HG03095 (cell line): Measurements from ENCODE around the gene RFFL.
"Not testable (repeated sequence)": the region's sequence is repeated elsewhere in the genome, so short reads cannot be mapped to it uniquely, and the experiment has no call there.

ENCODE experiments used
- ATAC-seq: cut with Tn5 transposase; IDR thresholded peaks from one replicate; pipeline ENCODE4 v1.9.1; 2021; ENCODE audit warnings: moderate library complexity; ENCODE audit not compliant: unreplicated experiment

RFFL gene

DNA sequence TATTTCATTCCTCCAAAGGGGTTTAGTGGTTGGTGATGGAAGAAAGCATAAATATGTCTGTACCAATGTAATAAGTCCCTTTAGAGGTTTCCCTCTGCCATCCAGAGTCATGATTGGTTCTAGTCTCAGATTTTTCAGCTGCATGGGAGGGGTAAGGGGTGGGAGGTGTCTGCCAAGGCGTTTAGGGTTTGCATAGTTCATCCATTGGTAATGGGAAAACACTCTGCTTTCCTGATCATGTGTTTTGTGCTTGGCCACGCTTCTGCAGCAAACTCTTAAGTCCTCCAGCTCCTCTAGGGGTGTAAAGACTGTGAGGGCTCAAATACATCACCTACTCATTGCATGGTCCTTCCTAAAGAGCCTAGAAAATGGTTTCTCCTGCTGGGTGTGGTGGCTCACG is 53.4 kb downstream of the RFFL start:
- ATAC-seq = no peak

DNA sequence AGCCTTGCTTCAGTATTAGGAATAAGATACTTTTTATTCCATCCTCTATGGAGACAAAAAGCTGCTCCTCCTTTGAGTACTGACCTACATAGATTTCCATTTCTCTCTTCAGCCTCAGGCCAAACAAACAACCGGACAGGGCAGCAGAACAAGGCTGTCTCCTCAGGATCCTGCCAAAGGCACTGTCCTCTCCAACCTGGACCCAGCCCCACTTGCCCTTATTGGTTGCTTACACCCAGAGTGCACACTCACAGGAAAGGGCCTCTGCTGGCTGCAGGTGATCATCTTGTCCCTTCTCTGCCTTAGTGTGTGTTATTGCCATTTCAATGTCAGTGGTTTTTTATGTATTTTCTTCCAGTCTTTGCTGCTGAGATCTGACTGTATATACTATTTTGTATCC is 56.5 kb downstream of the RFFL start:
- no peak for ATAC-seq

DNA sequence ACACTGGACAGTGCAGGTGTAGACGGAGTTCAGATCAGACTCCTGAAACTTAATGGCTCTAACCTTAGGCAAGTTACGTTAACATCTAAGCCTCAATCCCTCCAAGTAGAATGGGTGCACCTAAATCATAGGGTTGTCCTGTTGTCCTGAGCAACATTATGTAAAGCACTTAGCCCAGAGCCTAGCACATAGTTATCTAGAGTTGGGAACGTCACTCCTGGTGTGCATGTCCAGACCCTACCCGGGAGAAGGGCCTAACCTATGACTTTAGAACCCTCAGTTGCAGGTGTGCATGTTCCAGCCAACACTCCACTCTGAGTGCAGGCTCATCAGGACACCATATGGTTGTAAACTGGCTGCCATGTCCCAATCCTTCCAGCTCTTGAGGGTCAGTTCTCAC is 57.2 kb downstream of the RFFL start:
- no peak for ATAC-seq

DNA sequence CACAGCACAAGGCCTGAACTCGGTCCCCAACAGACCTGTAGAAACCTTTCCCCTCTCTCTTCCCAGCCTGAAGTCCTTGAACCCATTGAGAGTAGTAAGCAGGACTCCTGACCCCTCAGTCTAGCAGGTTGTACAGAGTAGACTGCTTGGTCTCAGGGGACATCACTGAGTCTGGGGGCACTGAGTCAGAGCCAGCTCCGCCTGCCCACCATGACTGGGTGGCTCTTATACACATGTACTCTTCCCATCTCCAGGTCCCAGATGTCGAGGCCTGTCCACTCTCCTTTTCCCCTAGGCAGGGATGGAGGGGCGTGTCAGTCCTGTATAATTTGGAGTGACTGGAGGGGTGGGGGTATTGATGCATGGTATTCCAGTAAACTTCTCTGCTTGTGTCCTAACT is 59.7 kb downstream of the RFFL start:
- ATAC-seq = no peak

DNA sequence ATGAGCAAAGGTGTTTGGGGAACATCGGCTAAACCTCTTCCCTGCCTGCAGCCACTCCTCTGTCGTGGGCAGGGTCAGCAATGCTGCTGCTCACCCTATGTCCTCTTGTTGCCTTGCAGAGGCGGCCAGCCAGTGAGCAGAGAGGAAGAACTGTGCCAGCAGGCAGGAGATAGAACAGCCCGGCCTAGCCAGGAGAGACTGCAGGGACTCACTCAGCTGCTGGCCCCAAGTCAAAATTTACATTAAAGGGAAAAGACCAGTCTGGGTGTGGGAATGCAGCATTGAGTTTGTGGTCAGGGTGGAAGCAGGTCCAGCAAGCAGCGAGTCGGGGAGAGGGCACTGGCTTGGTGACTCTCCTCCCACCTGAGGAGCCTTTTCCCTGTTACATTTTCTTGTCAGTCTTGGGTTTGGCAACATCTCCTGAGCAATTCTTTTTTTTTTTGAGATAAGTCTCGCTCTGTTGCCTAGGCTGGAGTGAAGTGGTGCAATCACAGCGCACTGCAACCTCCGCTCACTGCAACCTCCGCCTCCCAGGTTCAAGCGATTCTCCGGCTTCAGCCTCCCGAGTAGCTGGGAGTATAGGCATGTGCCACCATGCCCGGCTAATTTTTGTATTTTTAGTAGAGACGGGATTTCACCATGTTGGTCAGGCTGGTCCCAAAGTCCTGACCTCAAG is 60.5 kb downstream of the RFFL start:
- ATAC-seq = no peak

DNA sequence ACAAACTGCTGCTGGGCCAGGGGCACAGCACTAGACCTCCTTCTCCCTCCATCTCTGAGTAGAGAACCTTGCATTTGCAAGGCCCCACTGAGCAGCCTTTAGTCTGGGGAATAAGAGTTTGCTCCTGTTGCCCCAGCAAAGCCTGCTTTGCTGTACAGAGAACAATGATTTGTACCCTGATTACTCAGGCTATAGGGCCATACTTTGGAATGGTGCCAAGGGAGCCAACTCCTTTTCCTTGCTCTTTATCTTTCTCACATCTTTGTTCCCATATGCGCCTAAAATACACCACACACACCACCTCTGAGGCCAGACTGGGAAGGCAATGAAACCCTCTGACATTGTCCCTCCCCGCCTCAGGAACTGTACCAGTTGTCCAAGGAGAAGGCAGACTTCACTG is 62.0 kb downstream of the RFFL start:
- ATAC-seq = no peak

DNA sequence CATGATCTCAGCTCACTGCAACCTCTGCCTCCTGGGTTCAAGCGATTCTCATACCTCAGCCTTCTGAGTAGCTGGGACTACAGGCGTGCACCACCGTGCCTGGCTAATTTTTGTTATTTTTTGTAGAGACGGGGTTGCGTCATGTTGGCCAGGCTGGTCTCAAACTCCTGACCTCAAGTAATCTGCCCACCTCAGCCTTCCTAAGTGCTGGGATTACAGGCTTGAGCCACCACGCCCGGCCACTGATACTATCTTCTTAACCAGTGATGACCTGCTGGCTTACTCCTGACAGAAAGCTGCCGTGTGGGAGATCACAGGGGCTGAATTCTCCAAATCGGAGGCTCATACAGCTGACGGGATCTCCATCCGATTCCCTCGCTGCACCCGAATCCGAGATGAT is 62.5 kb downstream of the RFFL start:
- ATAC-seq = not testable (repeated sequence)

DNA sequence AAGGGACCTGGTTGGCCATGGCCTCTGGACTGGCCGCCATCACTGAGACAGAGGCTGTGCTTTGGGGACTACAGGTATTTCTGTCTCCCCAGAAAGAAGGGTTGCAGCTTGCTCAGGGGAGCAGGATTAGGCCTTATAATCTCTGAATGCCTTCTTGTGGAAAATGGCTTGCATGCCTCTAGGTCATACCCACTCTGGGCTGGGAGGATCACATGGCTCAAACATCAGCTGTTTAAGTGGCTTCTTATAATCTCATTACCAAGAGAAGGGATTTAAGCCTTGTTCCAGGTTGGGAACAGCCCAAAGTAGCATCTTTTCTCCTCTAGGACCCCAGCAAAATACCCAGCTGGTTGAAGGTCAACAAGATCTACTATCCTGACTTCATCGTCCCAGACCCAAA is 64.1 kb downstream of the RFFL start:
- no peak for ATAC-seq

DNA sequence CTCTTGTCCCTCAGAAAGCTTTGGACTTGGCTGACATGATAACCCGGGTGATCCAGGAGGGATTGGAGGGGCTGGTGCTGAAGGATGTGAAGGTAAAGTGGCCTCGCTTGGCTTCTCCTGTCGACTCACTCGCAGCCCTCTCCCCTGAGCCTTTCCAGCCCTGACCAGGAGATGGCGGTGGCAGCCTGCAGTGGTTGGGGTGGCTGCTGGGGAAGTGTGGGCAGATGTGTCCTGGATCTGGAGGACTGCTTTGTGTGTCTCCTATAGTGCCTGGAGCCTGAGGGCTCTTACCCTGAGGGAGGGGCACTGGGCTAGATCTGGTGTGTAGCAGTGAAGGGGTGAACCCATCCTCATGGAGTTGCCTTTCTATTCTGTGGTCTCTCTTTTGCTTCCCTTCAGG is 65.3 kb downstream of the RFFL start:
- peak; percentile 78 for ATAC-seq

DNA sequence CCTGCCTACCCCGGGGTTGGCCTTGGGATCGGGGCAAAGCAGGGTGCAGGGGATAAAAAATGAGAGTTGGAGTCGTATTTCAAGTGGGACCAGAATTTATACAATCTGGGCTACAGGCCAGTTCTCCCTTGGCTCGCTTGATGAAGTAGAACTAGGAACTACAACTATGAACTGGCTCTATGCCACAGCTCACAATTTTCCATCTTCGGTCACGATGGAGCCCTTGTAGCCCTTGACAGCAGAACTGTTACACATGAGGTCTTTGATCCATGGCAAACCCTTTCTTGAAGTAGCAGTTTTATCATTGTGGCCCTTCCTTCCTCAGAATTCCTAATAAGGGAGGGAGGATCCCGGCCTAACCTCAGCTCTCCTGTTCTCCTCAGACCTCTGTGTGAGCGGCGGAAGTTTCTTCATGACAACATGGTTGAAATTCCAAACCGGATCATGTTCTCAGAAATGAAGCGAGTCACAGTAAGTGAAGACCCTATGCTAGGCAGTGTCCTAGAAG is 66.1 kb downstream of the RFFL start:
- ATAC-seq = no peak

DNA sequence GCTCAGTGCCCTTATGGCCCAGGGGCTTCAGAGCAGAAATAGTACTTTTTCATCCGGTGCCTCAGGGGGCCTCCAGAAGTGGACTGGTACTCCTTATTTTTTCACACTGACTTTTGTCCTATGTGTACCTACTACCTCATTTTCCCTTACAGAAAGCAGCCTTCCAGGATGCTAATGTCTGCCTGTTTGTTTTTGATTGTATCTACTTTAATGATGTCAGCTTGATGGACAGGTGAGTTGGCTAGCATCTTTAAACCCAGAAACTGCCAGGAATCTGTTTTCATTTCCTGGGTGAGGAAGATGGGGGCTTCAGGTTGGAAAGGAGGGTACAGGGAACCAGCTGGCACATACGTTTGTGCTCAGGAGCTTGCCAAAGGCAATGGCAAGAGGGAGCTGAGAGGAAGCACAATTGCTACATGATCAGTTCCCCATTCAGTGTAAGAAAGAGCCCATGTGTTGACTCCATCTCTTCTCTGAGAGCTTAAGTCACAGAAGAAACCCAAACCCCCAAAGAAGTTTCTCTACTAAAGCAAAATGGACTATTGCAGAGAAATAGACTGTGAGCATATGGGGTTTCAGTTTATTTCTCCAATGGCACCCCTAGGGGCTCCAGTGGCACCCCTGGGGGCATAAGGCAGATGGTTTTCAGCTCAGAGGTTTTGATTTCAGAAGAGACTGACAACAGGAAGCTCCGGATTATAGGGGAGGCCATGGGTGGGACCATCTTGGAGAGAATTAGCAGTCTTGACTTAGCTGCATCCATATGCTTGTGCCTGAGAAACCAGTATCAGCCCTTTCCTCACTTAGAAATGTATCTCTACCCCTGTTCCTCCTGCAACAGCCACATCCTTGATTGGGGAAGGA is 66.9 kb downstream of the RFFL start:
- no peak for ATAC-seq

DNA sequence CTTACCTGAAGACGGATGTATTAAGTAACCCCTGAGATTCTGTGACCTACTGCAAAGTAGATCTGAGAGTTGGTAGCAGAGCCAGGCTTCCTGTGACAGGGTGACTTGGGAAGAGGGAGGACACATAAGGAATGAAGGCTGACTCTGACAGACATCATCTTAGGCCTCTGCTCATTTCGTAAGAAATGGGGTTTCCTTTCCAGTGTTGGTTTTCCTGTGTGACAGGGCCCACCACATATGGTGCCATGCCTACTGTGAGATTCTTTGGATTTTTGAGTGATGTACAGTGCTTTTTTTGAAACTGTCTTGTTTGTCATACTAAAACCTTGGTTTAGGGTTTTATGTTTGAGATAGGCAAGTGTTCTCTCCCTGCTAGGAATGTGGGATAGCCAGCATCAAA is 70.5 kb downstream of the RFFL start:
- no peak for ATAC-seq

DNA sequence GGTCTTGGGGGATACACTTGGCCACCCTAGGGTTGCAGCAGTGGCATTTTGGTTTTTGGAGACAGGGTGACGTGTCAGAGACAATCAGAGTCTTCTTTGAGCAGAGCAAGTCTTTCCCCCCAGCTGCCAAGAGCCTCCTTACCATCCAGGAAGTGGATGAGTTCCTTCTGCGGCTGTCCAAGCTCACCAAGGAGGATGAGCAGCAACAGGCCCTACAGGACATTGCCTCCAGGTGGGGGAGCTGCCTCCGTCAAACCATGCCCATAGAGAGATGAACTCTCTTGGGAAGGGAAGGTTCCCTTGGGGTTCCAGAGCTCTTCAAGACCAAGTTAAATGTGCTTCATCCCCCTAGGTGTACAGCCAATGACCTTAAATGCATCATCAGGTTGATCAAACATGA is 71.9 kb downstream of the RFFL start:
- ATAC-seq = no peak

DNA sequence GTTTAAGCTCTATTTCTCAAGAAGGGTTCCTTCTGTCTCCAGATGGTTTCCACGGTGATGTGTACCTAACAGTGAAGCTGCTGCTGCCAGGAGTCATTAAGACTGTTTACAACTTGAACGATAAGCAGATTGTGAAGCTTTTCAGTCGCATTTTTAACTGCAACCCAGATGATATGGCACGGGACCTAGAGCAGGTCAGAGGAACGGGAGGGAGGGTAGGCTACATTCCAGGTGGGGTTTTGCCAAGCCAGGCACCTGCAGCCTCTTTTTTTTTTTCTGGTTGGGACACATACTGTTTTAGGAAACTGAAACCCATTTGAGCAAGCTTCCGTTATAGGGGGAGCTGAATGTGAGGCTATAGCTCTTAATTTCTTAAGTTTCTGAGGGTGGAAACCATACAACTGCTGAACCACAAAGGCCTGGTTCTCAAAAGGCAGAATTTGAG is 72.6 kb downstream of the RFFL start:
- ATAC-seq = no peak

DNA sequence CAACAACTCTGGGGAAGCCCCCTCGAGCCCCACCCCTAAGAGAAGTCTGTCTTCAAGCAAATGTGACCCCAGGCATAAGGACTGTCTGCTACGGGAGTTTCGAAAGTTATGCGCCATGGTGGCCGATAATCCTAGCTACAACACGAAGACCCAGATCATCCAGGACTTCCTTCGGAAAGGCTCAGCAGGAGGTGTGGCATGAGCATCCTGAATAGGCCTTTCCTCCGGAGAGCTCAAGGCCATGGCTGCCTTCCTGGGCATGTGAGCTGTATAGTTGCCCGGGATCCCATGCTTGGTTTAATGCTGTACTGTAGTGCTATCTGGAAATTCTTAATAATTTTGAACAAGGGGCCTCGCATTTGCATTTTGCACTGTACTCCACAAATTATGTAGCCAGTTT is 74.0 kb downstream of the RFFL start:
- ATAC-seq = no peak

DNA sequence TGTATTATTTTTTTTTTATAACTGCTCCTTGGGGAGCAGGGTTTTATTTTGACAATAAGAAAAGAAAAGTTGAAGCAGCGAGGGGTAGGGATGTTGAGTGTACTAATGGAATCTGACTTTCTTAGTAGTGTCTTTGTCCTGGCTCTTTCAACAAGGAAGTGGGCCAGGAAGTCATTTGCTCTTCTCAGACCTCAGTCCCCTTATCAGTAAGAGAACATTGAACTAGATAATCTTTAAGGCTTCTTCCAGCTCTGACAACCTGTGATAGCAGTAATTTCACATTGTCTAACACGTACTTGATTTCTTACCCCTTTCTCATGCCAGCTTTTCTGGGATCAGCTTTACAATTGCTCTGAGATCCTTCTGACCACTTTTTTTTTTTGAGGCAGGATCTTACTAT is 74.9 kb downstream of the RFFL start:
- ATAC-seq = no peak

DNA sequence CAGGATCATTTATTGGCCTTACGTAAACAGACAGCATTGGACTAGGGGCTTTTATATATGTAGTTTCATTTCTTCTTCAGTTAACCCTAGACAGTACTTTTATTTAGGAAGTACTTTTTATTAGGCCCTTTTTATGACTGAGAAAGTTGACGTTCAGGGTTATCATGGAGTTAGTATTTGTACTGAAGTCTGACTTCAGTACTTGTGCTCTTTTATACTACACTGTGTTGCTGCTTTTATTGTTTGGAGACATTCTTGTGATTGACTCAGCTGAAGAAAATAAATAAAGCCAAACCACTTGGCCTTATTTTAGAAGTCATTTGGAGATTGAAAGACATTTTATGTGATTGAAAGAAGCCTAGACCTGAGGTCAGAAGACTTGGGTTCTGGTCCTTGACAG is 76.3 kb downstream of the RFFL start:
- no peak for ATAC-seq

DNA sequence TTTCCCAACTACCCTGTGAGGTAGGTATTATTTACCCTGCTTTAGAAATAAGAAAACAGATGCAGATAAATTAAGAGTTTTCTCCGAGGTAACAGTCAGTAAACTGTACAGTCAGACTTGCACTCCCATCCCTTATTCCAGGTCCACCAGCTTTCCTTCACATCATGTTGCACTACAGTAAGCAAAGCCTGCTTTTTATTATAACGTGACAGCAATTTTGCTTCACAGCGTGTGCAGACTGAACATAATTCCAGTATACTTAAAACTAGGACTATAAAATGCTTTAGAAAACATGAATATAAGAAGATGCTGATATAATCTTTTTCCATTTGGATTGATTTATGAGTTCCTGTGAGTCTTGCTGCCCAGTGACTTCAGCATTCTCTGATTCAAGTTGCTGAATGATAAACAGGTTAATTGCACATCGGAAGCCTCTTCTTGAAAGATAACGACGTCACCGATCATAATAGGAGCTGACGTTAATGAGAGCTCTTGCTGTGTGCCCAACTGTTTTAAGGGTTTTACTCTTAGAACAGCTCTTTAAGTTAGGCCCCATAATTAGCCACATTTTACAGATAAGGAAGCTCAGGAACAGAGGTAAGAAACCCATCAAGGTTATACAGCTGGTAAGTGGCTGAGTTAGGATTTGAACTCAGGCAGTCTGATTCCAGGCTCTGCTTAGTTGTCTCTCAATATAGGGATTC is 81.8 kb downstream of the RFFL start:
- ATAC-seq = no peak

DNA sequence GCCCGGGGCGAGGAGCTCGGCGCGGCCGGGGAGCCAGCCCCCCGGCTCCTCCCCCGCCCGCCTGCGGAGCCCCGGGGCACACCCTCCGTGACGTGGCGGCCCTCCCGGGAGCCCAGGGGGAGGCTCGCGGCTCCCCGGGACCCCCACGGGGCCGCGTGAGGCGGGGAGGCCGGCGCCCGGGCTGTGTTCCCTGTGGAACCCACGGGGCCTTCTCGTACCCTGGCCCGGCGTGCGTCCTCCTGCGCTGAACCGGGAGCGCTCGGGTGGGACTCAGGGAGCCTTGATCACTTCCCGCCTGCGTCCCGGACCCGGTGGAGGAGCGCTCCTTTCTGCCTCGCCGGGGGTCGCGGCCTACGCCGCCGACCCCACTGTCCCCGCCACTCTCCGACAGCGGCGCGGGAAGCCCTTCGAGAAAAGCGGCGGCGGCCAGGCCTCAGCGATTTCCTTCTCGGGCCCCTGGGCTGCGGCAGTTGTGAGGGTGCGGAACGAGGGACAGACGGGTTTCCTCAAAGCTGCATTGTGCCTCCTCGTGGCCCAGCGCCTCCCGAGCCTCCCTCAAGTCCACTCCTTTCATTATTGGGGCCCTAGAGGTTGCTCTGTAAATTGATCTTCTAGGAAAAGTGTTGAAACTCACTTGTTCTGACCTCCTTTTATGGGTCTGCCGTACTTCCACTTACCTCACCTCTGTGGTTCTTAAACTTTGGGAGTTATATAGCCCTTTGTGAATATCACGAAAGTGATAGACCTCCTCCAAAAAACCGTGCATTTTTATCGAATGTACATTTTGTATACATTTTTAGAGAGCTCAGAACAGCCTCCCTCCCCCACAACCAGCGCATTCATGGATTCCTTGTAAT is 82.6 kb downstream of the RFFL start:
- peak; percentile 62 for ATAC-seq

DNA sequence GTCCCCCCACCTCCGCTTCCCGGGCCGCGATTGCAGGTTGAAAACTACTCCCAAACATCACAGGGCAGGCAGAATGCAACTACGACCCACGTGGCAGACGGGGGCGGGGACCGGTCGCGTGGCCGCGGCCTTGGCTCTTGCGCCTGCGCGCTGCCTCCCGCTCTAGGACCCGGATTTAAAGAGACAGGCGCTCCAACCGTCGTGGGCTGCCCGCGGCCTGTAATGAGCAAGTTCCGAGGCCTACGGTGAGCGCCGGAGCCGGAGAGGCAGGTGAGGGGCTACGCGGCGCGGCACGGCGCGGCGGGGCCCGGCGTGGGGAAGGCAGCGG is 83.2 kb downstream of the RFFL start, which contains the start of gene LIG3:
LIG3 (plus strand) TSS at position 160 of the 328 bp plus-strand sequence. CDS start 2,494 bp downstream, outside the sequence.
- ATAC-seq = peak; percentile 65
